ENCODE data around the gene LINC00305. TPM values are rescaled to one million over a fixed set of nuclear protein-coding genes. Genes with fewer than 3 reads are reported as not detected.

Gene LINC00305
- total and polyA plus RNA-seq, 11 donors, result not detected

- Histone ChIP-seq H3K36me3 (no peaks in the 10 kb centered on the region), H3K4me3 (no peak overlapping the region), H3K27ac (no peak overlapping the region), H3K9me3 (no peaks in the 10 kb centered on the region), H3K4me1 (peaks cover 0 to 5% (median 0%) of the 10 kb centered on the region in 12 donors), H3K27me3 (peaks cover 0 to 7% (median 0%) of the 10 kb centered on the region in 9 donors)
- WGBS, 4 donors, result 51 to 61% (median 56%) methylated on average over 6 of the region's 6 CpGs
- TF ChIP-seq POLR2A (IDR thresholded peaks at IDR 0.05) (no peak), CTCF (IDR thresholded peaks at IDR 0.05) (no peak)
- DNase-seq, result no peak
- ATAC-seq, result no peak
- intact Hi-C loops (cut with DNase I), result loop anchor here in 1 of 10 donors (10.0 kb wide), 1 partner anchor 372 kb away; no protein-coding TSS in a partner anchor
Observed at GRCh38 chr18:64032312-64032711, 116.6 kb downstream of the LINC00305 start.

GRCh38 chr18:64031411-64031810 lies 117.5 kb downstream of the LINC00305 start:
- intact Hi-C loops (cut with DNase I), result loop anchor here in 1 of 10 donors (10.0 kb wide), 1 partner anchor 373 kb away; no protein-coding TSS in a partner anchor
- no peak overlapping the region for H3K27ac ChIP-seq
- H3K4me3 ChIP-seq, result no peak overlapping the region
- H3K4me1 ChIP-seq, result peaks cover 0 to 5% (median 0%) of the 10 kb centered on the region in 12 donors
- WGBS, 4 donors, result 77 to 84% (median 80%) methylated on average over 3 of the region's 3 CpGs
- TF ChIP-seq CTCF (IDR thresholded peaks at IDR 0.05) (no peak), POLR2A (IDR thresholded peaks at IDR 0.05) (no peak)
- H3K9me3 ChIP-seq, result no peaks in the 10 kb centered on the region
- ATAC-seq, result no peak
- no peak for DNase-seq
- H3K27me3 ChIP-seq, result peaks cover 0 to 7% (median 0%) of the 10 kb centered on the region in 9 donors
- H3K36me3 ChIP-seq, result no peaks in the 10 kb centered on the region

Other genes starting within 250 kb of the LINC00305 start
- under 1 TPM in 1 of 9 donors, not detected in 8; 0.20 TPM for gene SERPINB10, start 241.1 kb downstream of the LINC00305 start, total RNA-seq
- not detected for gene SERPINB10, start 241.1 kb downstream of the LINC00305 start, polyA plus RNA-seq
- gene HMSD, start 199.8 kb downstream of the LINC00305 start, total RNA-seq, result 1 to 10 TPM in 1 of 9 donors, under 1 TPM in 2, not detected in 6; 0.33 to 1.3 (median 0.43) TPM
- not detected for gene HMSD, start 199.8 kb downstream of the LINC00305 start, polyA plus RNA-seq
- 10 to 100 TPM in 1 of 9 donors, 1 to 10 TPM in 8; 1.3 to 10.3 (median 3.5) TPM for gene SERPINB8, start 179.0 kb downstream of the LINC00305 start, total RNA-seq
- gene SERPINB8, start 179.0 kb downstream of the LINC00305 start, polyA plus RNA-seq, result 10 to 100 TPM in 1 of 2 donors, under 1 TPM in 1; 0.72 to 12.6 TPM

All from heart left ventricle (tissue), 16 donors.